HEK293 (cell line): ENCODE results near the gene KLHL28.

Source experiments
- WT1 ChIP-seq: fragments of 450-650 bp; formaldehyde crosslinking; IDR thresholded peaks from 2 replicates; pipeline ENCODE4 v1.5.1; 2016; ENCODE audit warnings: missing biosample characterization, missing genetic modification characterization
- ZBTB8A ChIP-seq: fragments of 450-650 bp; formaldehyde crosslinking; IDR thresholded peaks from 2 replicates; pipeline ENCODE4 v1.5.1; 2016; ENCODE audit warnings: missing biosample characterization, missing genetic modification characterization
- ZNF146 ChIP-seq: fragments of 450-650 bp; formaldehyde crosslinking; IDR thresholded peaks from 2 replicates; pipeline ENCODE4 v1.5.1; 2016; ENCODE audit warnings: missing biosample characterization, missing genetic modification characterization
- ZNF223 ChIP-seq: fragments of 450-650 bp; formaldehyde crosslinking; IDR thresholded peaks from 2 replicates; pipeline ENCODE4 v1.5.1; 2016; ENCODE audit warnings: missing biosample characterization, missing genetic modification characterization
- ZNF416 ChIP-seq: fragments of 450-650 bp; formaldehyde crosslinking; IDR thresholded peaks from 2 replicates; pipeline ENCODE4 v1.5.1; 2016; ENCODE audit warnings: missing biosample characterization, missing genetic modification characterization
- ZNF664 ChIP-seq: fragments of 450-650 bp; formaldehyde crosslinking; IDR thresholded peaks from 2 replicates; pipeline ENCODE4 v1.5.1; 2016; ENCODE audit warnings: missing biosample characterization, missing genetic modification characterization
- ZSCAN30 ChIP-seq: fragments of 450-650 bp; IDR thresholded peaks from 2 replicates; pipeline ENCODE4 v1.5.1; 2018; ENCODE audit warnings: missing biosample characterization, mild to moderate bottlenecking, missing genetic modification characterization, moderate library complexity
- TF ChIP-seq, protein P1 (sequence below): fragments of 450-650 bp; formaldehyde crosslinking; IDR thresholded peaks from 2 replicates; pipeline ENCODE4 v1.5.1; 2016; ENCODE audit warnings: missing biosample characterization, missing genetic modification characterization
- TF ChIP-seq, protein P2 (sequence below): fragments of 450-650 bp; formaldehyde crosslinking; IDR thresholded peaks from 2 replicates; pipeline ENCODE4 v1.5.1; 2016; ENCODE audit warnings: missing biosample characterization, missing genetic modification characterization
- TF ChIP-seq, protein P3 (sequence below): fragments of 450-650 bp; formaldehyde crosslinking; optimal IDR thresholded peaks from 2 replicates; pipeline ENCODE3; 2016; ENCODE audit warnings: missing biosample characterization, mild to moderate bottlenecking, missing genetic modification characterization
- TF ChIP-seq, protein P4 (sequence below): fragments of 450-650 bp; formaldehyde crosslinking; IDR thresholded peaks from 2 replicates; pipeline ENCODE4 v1.5.1; 2016; ENCODE audit warnings: missing biosample characterization, missing genetic modification characterization
- TF ChIP-seq, protein P5 (sequence below): fragments of 450-650 bp; formaldehyde crosslinking; conservative IDR thresholded peaks from 2 replicates; pipeline ENCODE4 v1.5.1; 2016; ENCODE audit warnings: low read depth, missing biosample characterization, missing genetic modification characterization

DNA sequence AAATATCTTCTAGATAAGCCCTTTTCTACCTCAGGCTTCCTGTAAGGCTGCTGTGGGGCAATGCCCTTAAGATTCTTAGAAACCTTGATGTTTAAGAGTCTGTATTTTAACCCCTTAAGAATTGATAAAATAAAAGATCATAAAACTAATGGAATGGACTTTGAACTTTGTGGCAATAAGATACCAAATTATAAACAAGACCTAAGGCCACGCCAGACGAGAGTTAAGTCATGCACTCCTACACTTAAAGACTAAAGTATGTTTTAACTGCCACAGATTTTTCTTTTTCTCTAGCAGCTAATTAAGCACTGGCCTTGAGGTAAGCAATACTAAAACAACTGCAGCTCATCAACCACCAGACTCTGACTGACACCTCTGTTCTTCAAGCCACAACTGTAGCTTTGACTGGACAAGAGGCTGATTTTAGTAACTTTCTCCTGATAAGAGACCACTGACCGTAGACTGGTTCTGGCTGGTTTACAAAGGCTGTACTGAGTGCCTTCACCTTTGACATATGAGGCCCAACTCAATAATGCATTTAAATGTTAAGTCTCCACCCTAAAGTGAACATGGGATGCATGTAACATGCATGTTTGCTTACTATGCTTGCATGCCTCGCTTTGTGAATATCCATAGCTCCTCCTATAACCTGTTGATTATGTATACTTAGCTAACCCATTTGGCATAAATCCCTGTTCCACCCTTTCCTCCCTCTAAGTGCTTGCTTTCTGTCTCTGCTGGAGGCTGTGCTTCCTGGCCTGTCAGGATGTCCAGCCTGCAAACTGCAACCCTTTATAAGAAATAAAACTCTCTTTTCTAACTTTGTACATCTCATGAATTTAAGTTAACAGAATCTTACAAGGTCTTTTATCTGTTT, 71.9 kb downstream of the KLHL28 start:
- TF ChIP-seq ZSCAN30 (tag by site-specific recombination) (no peak), WT1 (no peak), ZNF416 (tag by site-specific recombination) (no peak), ZNF146 (tag by site-specific recombination) (no peak), ZBTB8A (tag by site-specific recombination) (no peak), ZNF223 (no peak), ZNF664 (tag by site-specific recombination) (no peak)
- TF ChIP-seq, protein P1, sequence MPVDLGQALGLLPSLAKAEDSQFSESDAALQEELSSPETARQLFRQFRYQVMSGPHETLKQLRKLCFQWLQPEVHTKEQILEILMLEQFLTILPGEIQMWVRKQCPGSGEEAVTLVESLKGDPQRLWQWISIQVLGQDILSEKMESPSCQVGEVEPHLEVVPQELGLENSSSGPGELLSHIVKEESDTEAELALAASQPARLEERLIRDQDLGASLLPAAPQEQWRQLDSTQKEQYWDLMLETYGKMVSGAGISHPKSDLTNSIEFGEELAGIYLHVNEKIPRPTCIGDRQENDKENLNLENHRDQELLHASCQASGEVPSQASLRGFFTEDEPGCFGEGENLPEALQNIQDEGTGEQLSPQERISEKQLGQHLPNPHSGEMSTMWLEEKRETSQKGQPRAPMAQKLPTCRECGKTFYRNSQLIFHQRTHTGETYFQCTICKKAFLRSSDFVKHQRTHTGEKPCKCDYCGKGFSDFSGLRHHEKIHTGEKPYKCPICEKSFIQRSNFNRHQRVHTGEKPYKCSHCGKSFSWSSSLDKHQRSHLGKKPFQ (tag by site-specific recombination) = no peak
- TF ChIP-seq, protein P2, sequence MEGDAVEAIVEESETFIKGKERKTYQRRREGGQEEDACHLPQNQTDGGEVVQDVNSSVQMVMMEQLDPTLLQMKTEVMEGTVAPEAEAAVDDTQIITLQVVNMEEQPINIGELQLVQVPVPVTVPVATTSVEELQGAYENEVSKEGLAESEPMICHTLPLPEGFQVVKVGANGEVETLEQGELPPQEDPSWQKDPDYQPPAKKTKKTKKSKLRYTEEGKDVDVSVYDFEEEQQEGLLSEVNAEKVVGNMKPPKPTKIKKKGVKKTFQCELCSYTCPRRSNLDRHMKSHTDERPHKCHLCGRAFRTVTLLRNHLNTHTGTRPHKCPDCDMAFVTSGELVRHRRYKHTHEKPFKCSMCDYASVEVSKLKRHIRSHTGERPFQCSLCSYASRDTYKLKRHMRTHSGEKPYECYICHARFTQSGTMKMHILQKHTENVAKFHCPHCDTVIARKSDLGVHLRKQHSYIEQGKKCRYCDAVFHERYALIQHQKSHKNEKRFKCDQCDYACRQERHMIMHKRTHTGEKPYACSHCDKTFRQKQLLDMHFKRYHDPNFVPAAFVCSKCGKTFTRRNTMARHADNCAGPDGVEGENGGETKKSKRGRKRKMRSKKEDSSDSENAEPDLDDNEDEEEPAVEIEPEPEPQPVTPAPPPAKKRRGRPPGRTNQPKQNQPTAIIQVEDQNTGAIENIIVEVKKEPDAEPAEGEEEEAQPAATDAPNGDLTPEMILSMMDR = no peak
- TF ChIP-seq, protein P3, sequence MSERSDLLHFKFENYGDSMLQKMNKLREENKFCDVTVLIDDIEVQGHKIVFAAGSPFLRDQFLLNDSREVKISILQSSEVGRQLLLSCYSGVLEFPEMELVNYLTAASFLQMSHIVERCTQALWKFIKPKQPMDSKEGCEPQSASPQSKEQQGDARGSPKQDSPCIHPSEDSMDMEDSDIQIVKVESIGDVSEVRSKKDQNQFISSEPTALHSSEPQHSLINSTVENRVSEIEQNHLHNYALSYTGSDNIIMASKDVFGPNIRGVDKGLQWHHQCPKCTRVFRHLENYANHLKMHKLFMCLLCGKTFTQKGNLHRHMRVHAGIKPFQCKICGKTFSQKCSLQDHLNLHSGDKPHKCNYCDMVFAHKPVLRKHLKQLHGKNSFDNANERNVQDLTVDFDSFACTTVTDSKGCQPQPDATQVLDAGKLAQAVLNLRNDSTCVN (tag by site-specific recombination) = no peak
- TF ChIP-seq, protein P4, sequence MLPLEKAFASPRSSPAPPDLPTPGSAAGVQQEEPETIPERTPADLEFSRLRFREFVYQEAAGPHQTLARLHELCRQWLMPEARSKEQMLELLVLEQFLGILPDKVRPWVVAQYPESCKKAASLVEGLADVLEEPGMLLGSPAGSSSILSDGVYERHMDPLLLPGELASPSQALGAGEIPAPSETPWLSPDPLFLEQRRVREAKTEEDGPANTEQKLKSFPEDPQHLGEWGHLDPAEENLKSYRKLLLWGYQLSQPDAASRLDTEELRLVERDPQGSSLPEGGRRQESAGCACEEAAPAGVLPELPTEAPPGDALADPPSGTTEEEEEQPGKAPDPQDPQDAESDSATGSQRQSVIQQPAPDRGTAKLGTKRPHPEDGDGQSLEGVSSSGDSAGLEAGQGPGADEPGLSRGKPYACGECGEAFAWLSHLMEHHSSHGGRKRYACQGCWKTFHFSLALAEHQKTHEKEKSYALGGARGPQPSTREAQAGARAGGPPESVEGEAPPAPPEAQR = no peak
- TF ChIP-seq, protein P5, sequence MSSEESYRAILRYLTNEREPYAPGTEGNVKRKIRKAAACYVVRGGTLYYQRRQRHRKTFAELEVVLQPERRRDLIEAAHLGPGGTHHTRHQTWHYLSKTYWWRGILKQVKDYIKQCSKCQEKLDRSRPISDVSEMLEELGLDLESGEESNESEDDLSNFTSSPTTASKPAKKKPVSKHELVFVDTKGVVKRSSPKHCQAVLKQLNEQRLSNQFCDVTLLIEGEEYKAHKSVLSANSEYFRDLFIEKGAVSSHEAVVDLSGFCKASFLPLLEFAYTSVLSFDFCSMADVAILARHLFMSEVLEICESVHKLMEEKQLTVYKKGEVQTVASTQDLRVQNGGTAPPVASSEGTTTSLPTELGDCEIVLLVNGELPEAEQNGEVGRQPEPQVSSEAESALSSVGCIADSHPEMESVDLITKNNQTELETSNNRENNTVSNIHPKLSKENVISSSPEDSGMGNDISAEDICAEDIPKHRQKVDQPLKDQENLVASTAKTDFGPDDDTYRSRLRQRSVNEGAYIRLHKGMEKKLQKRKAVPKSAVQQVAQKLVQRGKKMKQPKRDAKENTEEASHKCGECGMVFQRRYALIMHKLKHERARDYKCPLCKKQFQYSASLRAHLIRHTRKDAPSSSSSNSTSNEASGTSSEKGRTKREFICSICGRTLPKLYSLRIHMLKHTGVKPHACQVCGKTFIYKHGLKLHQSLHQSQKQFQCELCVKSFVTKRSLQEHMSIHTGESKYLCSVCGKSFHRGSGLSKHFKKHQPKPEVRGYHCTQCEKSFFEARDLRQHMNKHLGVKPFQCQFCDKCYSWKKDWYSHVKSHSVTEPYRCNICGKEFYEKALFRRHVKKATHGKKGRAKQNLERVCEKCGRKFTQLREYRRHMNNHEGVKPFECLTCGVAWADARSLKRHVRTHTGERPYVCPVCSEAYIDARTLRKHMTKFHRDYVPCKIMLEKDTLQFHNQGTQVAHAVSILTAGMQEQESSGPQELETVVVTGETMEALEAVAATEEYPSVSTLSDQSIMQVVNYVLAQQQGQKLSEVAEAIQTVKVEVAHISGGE (tag by site-specific recombination) = no peak
